HG03469 (cell line): ENCODE data around the gene NDUFAF5.

Experiments
- ATAC-seq: cut with Tn5 transposase; IDR thresholded peaks from one replicate; pipeline ENCODE4 v1.9.1; 2021; ENCODE audit warnings: mild to moderate bottlenecking, moderate library complexity, moderate number of reproducible peaks; ENCODE audit not compliant: unreplicated experiment

The NDUFAF5 gene

GRCh38 chr20:13865791-13866351, 81.0 kb downstream of the NDUFAF5 start:
- ATAC-seq: no peak

- no peak for ATAC-seq
Measured at GRCh38 chr20:13868331-13868730, 83.5 kb downstream of the NDUFAF5 start.

GRCh38 chr20:13870170-13870748, 85.4 kb downstream of the NDUFAF5 start:
- no peak for ATAC-seq
